RWPE2 (cell line): Measurements from ENCODE around the gene CABLES2.

Experiments
- ATAC-seq: fragments of 200-7000 bp; cut with Tn5 transposase; 3 replicates; pipeline ENCODE4 v1.9.1; 2021; ENCODE audit warnings: low read depth
- DNase-seq: peaks from one replicate; pipeline ENCODE4 v3.0.0-alpha.2; 2020; ENCODE audit warnings: low spot score
- H3K27ac ChIP-seq: fragments of 450-650 bp; 2 replicates; pipeline ENCODE4 v1.5.1; 2017; ENCODE audit warnings: mild to moderate bottlenecking; ENCODE audit not compliant: poor library complexity, severe bottlenecking
- H3K27me3 ChIP-seq: fragments of 250-450 bp; sonication (Bioruptor Pico); 2 replicates; pipeline ENCODE4 v1.5.1; 2021; ENCODE audit warnings: mild to moderate bottlenecking, moderate library complexity; ENCODE audit not compliant: insufficient read depth, poor library complexity, severe bottlenecking
- H3K36me3 ChIP-seq: fragments of 250-450 bp; sonication (Bioruptor Pico); 2 replicates; pipeline ENCODE4 v1.5.1; 2020; ENCODE audit warnings: low read depth, mild to moderate bottlenecking, moderate library complexity
- H3K4me1 ChIP-seq: fragments of 250-450 bp; sonication (Bioruptor Pico); 2 replicates; pipeline ENCODE4 v1.5.1; 2021; ENCODE audit warnings: mild to moderate bottlenecking, moderate library complexity; ENCODE audit not compliant: insufficient read depth, poor library complexity, severe bottlenecking
- H3K4me3 ChIP-seq: fragments of 250-450 bp; sonication (Bioruptor Pico); 2 replicates; pipeline ENCODE4 v1.5.1; 2021; ENCODE audit warnings: mild to moderate bottlenecking, moderate library complexity; ENCODE audit not compliant: severe bottlenecking
- H3K9me3 ChIP-seq: fragments of 250-450 bp; sonication (Bioruptor Pico); 2 replicates; pipeline ENCODE4 v1.5.1; 2021; ENCODE audit warnings: mild to moderate bottlenecking, moderate library complexity; ENCODE audit not compliant: severe bottlenecking
- TF ChIP-seq, protein P1 (sequence below): fragments of 450-650 bp; IDR thresholded peaks from one replicate; pipeline ENCODE4 v1.5.1; 2017; ENCODE audit warnings: mild to moderate bottlenecking, moderate library complexity; ENCODE audit not compliant: poor library complexity, severe bottlenecking

Gene CABLES2

DNA sequence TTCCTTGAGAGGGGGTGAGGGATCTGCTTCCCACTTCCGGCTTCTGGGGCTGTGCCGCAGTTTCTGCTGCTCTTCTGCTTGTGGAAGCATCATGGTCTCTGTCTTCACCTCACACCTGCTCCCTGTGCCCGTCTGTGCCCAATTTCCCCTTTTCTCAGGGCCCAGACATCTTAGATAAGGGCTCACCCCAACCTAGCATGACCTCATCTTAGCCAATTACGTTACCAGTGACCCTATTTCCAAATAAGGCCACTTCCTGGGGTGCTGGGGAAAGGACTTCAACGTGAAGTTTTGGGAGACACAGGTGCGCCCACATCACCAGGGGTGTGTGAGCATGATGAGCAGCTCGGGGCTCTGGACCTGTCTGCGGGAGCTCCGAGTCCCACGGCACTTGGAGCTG is 41.0 kb upstream of the CABLES2 start:
- no peak for DNase-seq

GRCh38 chr20:62446888-62447869 is 40.1 kb upstream of the CABLES2 start:
- DNase-seq: no peak
- TF ChIP-seq, protein P1, sequence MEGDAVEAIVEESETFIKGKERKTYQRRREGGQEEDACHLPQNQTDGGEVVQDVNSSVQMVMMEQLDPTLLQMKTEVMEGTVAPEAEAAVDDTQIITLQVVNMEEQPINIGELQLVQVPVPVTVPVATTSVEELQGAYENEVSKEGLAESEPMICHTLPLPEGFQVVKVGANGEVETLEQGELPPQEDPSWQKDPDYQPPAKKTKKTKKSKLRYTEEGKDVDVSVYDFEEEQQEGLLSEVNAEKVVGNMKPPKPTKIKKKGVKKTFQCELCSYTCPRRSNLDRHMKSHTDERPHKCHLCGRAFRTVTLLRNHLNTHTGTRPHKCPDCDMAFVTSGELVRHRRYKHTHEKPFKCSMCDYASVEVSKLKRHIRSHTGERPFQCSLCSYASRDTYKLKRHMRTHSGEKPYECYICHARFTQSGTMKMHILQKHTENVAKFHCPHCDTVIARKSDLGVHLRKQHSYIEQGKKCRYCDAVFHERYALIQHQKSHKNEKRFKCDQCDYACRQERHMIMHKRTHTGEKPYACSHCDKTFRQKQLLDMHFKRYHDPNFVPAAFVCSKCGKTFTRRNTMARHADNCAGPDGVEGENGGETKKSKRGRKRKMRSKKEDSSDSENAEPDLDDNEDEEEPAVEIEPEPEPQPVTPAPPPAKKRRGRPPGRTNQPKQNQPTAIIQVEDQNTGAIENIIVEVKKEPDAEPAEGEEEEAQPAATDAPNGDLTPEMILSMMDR: no peak
- H3K36me3 ChIP-seq: no peaks in the 10 kb centered on the region
- ATAC-seq: no peak
- H3K9me3 ChIP-seq: no peaks in the 10 kb centered on the region
- H3K4me3 ChIP-seq: no peak overlapping the region
- no peaks in the 10 kb centered on the region for H3K4me1 ChIP-seq
- H3K27ac ChIP-seq: no peak overlapping the region
- peaks cover 17% of the 10 kb centered on the region for H3K27me3 ChIP-seq

More for the DNA sequence above, 41.0 kb upstream of the CABLES2 start:
- no peak for ATAC-seq
- TF ChIP-seq, protein P1: no peak
- H3K4me3 ChIP-seq: no peak overlapping the region
- H3K9me3 ChIP-seq: no peaks in the 10 kb centered on the region
- no peak overlapping the region for H3K27ac ChIP-seq
- no peaks in the 10 kb centered on the region for H3K36me3 ChIP-seq
- peaks cover 22% of the 10 kb centered on the region for H3K27me3 ChIP-seq
- H3K4me1 ChIP-seq: no peaks in the 10 kb centered on the region

GRCh38 chr20:62446481-62446880 is 39.4 kb upstream of the CABLES2 start:
- H3K4me1 ChIP-seq: no peaks in the 10 kb centered on the region
- H3K27me3 ChIP-seq: peaks cover 19% of the 10 kb centered on the region
- DNase-seq (no peak), ATAC-seq (no peak)
- H3K27ac ChIP-seq: no peak overlapping the region
- H3K9me3 ChIP-seq: no peaks in the 10 kb centered on the region
- H3K4me3 ChIP-seq: no peak overlapping the region
- TF ChIP-seq, protein P1: no peak
- H3K36me3 ChIP-seq: no peaks in the 10 kb centered on the region

- H3K27ac ChIP-seq: no peak overlapping the region
- no peak for DNase-seq
- H3K4me1 ChIP-seq: no peaks in the 10 kb centered on the region
- TF ChIP-seq, protein P1: no peak
- no peaks in the 10 kb centered on the region for H3K36me3 ChIP-seq
- no peak overlapping the region for H3K4me3 ChIP-seq
- no peak for ATAC-seq
- H3K27me3 ChIP-seq: peaks cover 22% of the 10 kb centered on the region
- H3K9me3 ChIP-seq: no peaks in the 10 kb centered on the region
Observed at GRCh38 chr20:62445553-62446340, 38.7 kb upstream of the CABLES2 start.
